Neural cell (in vitro differentiated cells): ENCODE data around the gene MOSMO. TPM values are rescaled to one million over a fixed set of nuclear protein-coding genes. Genes with fewer than 3 reads are reported as not detected.

Experiments
- H2AFZ ChIP-seq: fragments of 200-600, 300-800 bp; sonication (generic), shearing (Covaris generic); 2 replicates; pipeline ENCODE4 v1.6.0; 2014; ENCODE audit warnings: low read depth, mild to moderate bottlenecking, antibody characterized with exemption, low read length, moderate library complexity
- H3F3A ChIP-seq: fragments of 200-600 bp; shearing (Covaris generic); 2 replicates; pipeline ENCODE4 v1.6.1; 2016; ENCODE audit warnings: mild to moderate bottlenecking, moderate library complexity, mixed read lengths, antibody characterized with exemption, low read length; ENCODE audit not compliant: insufficient read depth, poor library complexity, severe bottlenecking
- H3K27ac ChIP-seq: fragments of 200-600, 300-800 bp; sonication (generic), shearing (Covaris generic); 2 replicates; pipeline ENCODE4 v1.5.1; 2014; ENCODE audit warnings: mild to moderate bottlenecking, low read length, moderate library complexity
- H3K27me3 ChIP-seq: fragments of 300-800, 200-600 bp; sonication (generic), shearing (Covaris generic); 2 replicates; pipeline ENCODE4 v1.6.0; 2014; ENCODE audit warnings: mild to moderate bottlenecking, low read depth, low read length, moderate library complexity; ENCODE audit not compliant: insufficient read depth
- H3K36me3 ChIP-seq: fragments of 300-800, 200-600 bp; sonication (generic), shearing (Covaris generic); 2 replicates; pipeline ENCODE4 v1.5.1; 2014; ENCODE audit warnings: mild to moderate bottlenecking, antibody characterized with exemption, low read length, moderate library complexity; ENCODE audit not compliant: insufficient read depth
- H3K4me2 ChIP-seq: fragments of 300-800, 200-600 bp; sonication (generic), shearing (Covaris generic); 2 replicates; pipeline ENCODE4 v1.6.0; 2014; ENCODE audit warnings: mild to moderate bottlenecking, low read length
- H3K4me3 ChIP-seq: fragments of 300-800, 200-600 bp; sonication (generic), shearing (Covaris generic); 2 replicates; pipeline ENCODE4 v1.5.1; 2014; ENCODE audit warnings: mild to moderate bottlenecking, low read length, moderate library complexity
- H3K79me2 ChIP-seq: fragments of 200-600 bp; shearing (Covaris generic); replicated peaks from 2 replicates; pipeline ENCODE4 v1.6.0; 2014; ENCODE audit warnings: mild to moderate bottlenecking, low read length, moderate library complexity; ENCODE audit not compliant: insufficient read depth
- H3K9ac ChIP-seq: fragments of 300-800, 200-600 bp; sonication (generic), shearing (Covaris generic); 2 replicates; pipeline ENCODE4 v1.6.1; 2016; ENCODE audit warnings: mild to moderate bottlenecking, low read length, mixed read lengths
- H3K9me2 ChIP-seq: fragments of 200-600 bp; shearing (Covaris generic); 2 replicates; pipeline ENCODE4 v1.6.1; 2016; ENCODE audit warnings: mild to moderate bottlenecking, low read length, mixed read lengths; ENCODE audit not compliant: insufficient read depth
- H3K9me3 ChIP-seq: fragments of 200-600, 300-800 bp; sonication (generic), shearing (Covaris generic); 2 replicates; pipeline ENCODE4 v1.6.1; 2016; ENCODE audit warnings: mild to moderate bottlenecking, mixed run types, low read length, moderate library complexity, mixed read lengths
- H4K20me1 ChIP-seq: fragments of 200-600 bp; shearing (Covaris generic); 2 replicates; pipeline ENCODE4 v1.6.1; 2016; ENCODE audit warnings: mild to moderate bottlenecking, mixed run types; ENCODE audit not compliant: insufficient read depth
- CTCF ChIP-seq: fragments of 450-650 bp; IDR thresholded peaks from 2 replicates; pipeline ENCODE4 v1.5.1; 2014; ENCODE audit warnings: antibody characterized with exemption, mild to moderate bottlenecking, moderate library complexity; ENCODE audit not compliant: poor library complexity, severe bottlenecking
- EP300 ChIP-seq: fragments of 450-650 bp; conservative IDR thresholded peaks from 2 replicates; pipeline ENCODE4 v1.6.1; 2014; ENCODE audit warnings: antibody characterized with exemption, mild to moderate bottlenecking, moderate library complexity; ENCODE audit not compliant: poor library complexity, severe bottlenecking
- EZH2 ChIP-seq: fragments of 200-600, 300-800 bp; shearing (Covaris generic), sonication (generic); IDR thresholded peaks from 2 replicates; pipeline ENCODE4 v1.6.1; 2014; ENCODE audit warnings: antibody characterized with exemption, low read length, borderline replicate concordance, mild to moderate bottlenecking; ENCODE audit not compliant: insufficient read depth, poor library complexity, severe bottlenecking
- MXI1 ChIP-seq: fragments of 450-650 bp; conservative IDR thresholded peaks from 2 replicates; pipeline ENCODE4 v1.6.1; 2014; ENCODE audit warnings: antibody characterized with exemption, mild to moderate bottlenecking; ENCODE audit not compliant: poor library complexity, severe bottlenecking
- POLR2AphosphoS5 ChIP-seq: IDR thresholded peaks from 2 replicates; pipeline ENCODE4 v1.6.1; 2012
- RAD21 ChIP-seq: fragments of 450-650 bp; conservative IDR thresholded peaks from 2 replicates; pipeline ENCODE4 v1.6.1; 2014; ENCODE audit warnings: antibody characterized with exemption, mild to moderate bottlenecking, moderate library complexity
- REST ChIP-seq: IDR thresholded peaks from 2 replicates; pipeline ENCODE4 v1.6.1; 2012; ENCODE audit warnings: borderline replicate concordance
- SMC3 ChIP-seq: fragments of 450-650 bp; conservative IDR thresholded peaks from 2 replicates; pipeline ENCODE4 v1.6.1; 2014; ENCODE audit warnings: antibody characterized with exemption, mild to moderate bottlenecking, moderate library complexity; ENCODE audit not compliant: poor library complexity
- TAF1 ChIP-seq: IDR thresholded peaks from 2 replicates; pipeline ENCODE4 v1.6.1; 2012; ENCODE audit warnings: low read depth
- polyA plus RNA-seq: library from polyadenylated mRNA; depleted of rRNA; stranded (reverse); fragments of >200 nt; gene quantifications from 2 replicates; pipeline ENCODE4 v1.2.3, GENCODE V29; 2014

Gene MOSMO
- polyA plus RNA-seq, 1 donor from 2014 or later: 56.3 TPM

GRCh38 chr16:22086440-22086839 is 78.5 kb downstream of the MOSMO start:
- Histone ChIP-seq H4K20me1 (no peaks in the 10 kb centered on the region), H3K9ac (no peak overlapping the region), H3K27me3 (no peaks in the 10 kb centered on the region), H3K36me3 (no peaks in the 10 kb centered on the region), H3K27ac (no peak overlapping the region), H3K4me3 (no peak overlapping the region), H2AFZ (no peak overlapping the region), H3K79me2 (no peaks in the 10 kb centered on the region), H3K9me2 (no peaks in the 10 kb centered on the region), H3F3A (no peaks in the 10 kb centered on the region), H3K4me2 (no peak overlapping the region), H3K9me3 (no peaks in the 10 kb centered on the region)
- TF ChIP-seq CTCF (no peak), EZH2 (no peak), SMC3 (no peak), MXI1 (no peak), REST (no peak), POLR2AphosphoS5 (no peak), TAF1 (no peak), EP300 (no peak), RAD21 (no peak)

GRCh38 chr16:22088642-22089041 is 80.7 kb downstream of the MOSMO start:
- Histone ChIP-seq H2AFZ (no peak overlapping the region), H3K36me3 (no peaks in the 10 kb centered on the region), H3K4me2 (no peak overlapping the region), H3K9me3 (no peaks in the 10 kb centered on the region), H3K4me3 (no peak overlapping the region), H3K9ac (no peak overlapping the region), H3K9me2 (no peaks in the 10 kb centered on the region), H3K27ac (no peak overlapping the region), H4K20me1 (no peaks in the 10 kb centered on the region), H3K27me3 (no peaks in the 10 kb centered on the region), H3F3A (no peaks in the 10 kb centered on the region), H3K79me2 (no peaks in the 10 kb centered on the region)
- no peak for TF ChIP-seq REST
- no peak for TF ChIP-seq EP300
- TF ChIP-seq POLR2AphosphoS5: no peak
